ENCODE results near the gene CNOT4. TPM values are rescaled to one million over a fixed set of nuclear protein-coding genes. Genes with fewer than 3 reads are reported as not detected.
"Not testable (repeated sequence)": the region's sequence is repeated elsewhere in the genome, so short reads cannot be mapped to it uniquely, and the experiment has no call there.

CNOT4 gene
- total and polyA plus RNA-seq, 4 donors: 18.3 to 36.6 (median 28.4) TPM

DNA sequence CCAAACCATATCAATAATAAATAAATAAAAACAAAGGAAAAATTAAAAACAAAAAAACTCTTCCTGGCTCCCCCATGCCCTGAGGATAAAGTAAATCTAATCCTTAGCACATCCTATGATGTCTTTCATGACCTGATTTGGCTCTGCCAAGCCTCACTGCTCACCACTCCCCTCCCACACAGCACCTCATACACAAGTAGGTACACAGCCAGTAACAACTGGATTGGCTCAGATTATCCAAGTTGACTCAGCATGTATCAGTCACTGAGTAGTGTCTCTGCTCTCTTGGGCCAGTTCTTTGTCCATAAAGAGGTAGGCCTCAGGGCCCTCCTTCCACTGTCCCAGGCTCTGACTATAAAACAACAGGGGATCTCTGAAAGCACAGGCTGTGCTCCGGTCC, 176.7 kb downstream of the CNOT4 start:
- H3K4me1 ChIP-seq (ENCODE audit: control insufficient read depth, insufficient read depth, low read length): peaks cover 8% of the 10 kb centered on the region
- no peaks in the 10 kb centered on the region for H3K9me3 ChIP-seq (ENCODE audit: control insufficient read depth, insufficient read depth, low read length)
- no peaks in the 10 kb centered on the region for H3K36me3 ChIP-seq (ENCODE audit: control insufficient read depth, insufficient read depth, low read length)
- H3K27me3 ChIP-seq (ENCODE audit: control insufficient read depth, insufficient read depth, low read length): no peaks in the 10 kb centered on the region
- WGBS (ENCODE audit: insufficient coverage): 50% methylated on average over 1 of the region's 1 CpG
- no peak for DNase-seq (ENCODE audit: low read depth in 4 of 6, low spot score in 6 of 6)
- H3K27ac ChIP-seq (ENCODE audit: low read depth, low read length): no peak overlapping the region
- H3K4me3 ChIP-seq (ENCODE audit: low read depth, low read length): no peak overlapping the region

DNA sequence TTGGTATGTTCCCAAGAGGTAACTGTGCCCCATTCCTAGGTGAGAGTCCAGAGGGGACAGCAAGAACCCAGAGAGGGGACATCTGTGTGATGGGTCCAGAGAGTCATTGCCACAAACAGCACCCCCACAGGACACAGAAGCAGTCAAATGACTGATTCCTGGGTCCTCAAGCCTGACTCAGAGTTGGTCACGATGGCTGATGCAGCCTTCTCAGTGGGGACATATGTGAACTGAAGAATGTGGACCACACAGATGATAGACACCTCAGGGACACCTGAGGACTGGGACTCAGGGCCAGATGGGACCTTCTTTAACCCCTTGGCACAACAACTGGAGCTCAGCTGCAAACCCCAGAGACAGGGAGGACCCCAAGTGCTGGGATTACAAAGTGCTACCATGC, 179.8 kb downstream of the CNOT4 start:
- peaks cover 5% of the 10 kb centered on the region for H3K4me1 ChIP-seq (ENCODE audit: control insufficient read depth, insufficient read depth, low read length)
- no peak overlapping the region for H3K27ac ChIP-seq (ENCODE audit: low read depth, low read length)
- no peaks in the 10 kb centered on the region for H3K36me3 ChIP-seq (ENCODE audit: control insufficient read depth, insufficient read depth, low read length)
- H3K9me3 ChIP-seq (ENCODE audit: control insufficient read depth, insufficient read depth, low read length): no peaks in the 10 kb centered on the region
- H3K4me3 ChIP-seq (ENCODE audit: low read depth, low read length): no peak overlapping the region
- H3K27me3 ChIP-seq (ENCODE audit: control insufficient read depth, insufficient read depth, low read length): no peaks in the 10 kb centered on the region
- DNase-seq (ENCODE audit: low read depth in 4 of 6, low spot score in 6 of 6): no peak
- WGBS (ENCODE audit: insufficient coverage): 90% methylated on average over 1 of the region's 1 CpG

DNA sequence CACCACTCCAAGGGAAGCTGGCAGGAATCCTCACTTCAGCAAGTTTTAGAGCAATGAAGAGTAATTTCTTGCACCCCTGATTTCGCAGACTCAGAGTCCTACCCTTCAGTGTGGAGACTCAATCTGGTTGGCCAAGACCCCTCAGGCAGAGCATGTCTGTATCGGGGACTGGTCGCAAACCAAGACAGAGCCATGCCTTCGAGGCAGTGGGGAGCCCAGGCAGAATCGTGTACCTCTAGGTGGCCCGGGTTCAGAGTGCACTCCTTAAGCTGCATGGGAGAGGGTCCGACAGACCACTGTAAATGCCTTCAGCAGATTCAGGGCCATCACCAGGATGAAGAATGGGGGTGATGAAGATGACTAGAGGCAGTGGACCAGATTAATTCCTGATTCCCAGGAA, 181.4 kb downstream of the CNOT4 start:
- H3K27me3 ChIP-seq (ENCODE audit: control insufficient read depth, insufficient read depth, low read length): no peaks in the 10 kb centered on the region
- H3K4me3 ChIP-seq (ENCODE audit: low read depth, low read length): no peak overlapping the region
- H3K27ac ChIP-seq (ENCODE audit: low read depth, low read length): no peak overlapping the region
- DNase-seq (ENCODE audit: low read depth in 4 of 6, low spot score in 6 of 6): no peak
- no peaks in the 10 kb centered on the region for H3K36me3 ChIP-seq (ENCODE audit: control insufficient read depth, insufficient read depth, low read length)
- no peaks in the 10 kb centered on the region for H3K9me3 ChIP-seq (ENCODE audit: control insufficient read depth, insufficient read depth, low read length)
- 93% methylated on average over 7 of the region's 7 CpGs for WGBS (ENCODE audit: insufficient coverage)
- no peaks in the 10 kb centered on the region for H3K4me1 ChIP-seq (ENCODE audit: control insufficient read depth, insufficient read depth, low read length)

DNA sequence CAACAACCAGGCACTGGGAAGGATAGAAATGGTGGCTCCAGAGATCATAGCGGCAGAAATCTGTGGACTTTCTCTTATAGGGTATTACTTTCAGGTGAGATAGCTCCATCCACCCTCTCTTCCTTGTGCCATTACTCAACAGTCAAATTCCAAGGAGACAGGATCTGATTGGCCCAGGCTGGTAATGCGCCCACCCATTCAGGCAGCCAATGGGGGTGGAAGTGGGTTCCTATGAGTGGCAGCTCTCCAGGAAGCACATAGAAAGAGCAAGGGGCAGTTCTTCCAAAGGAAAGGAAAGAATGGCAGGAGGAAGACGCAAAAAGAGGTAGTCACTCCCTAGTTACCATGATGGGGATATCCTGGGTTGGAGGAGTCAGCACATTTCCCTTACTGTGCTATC, 181.8 kb downstream of the CNOT4 start:
- H3K27ac ChIP-seq (ENCODE audit: low read depth, low read length): no peak overlapping the region
- no CpG with 5 or more reads among the region's 3 CpGs for WGBS (ENCODE audit: insufficient coverage)
- no peaks in the 10 kb centered on the region for H3K36me3 ChIP-seq (ENCODE audit: control insufficient read depth, insufficient read depth, low read length)
- no peak overlapping the region for H3K4me3 ChIP-seq (ENCODE audit: low read depth, low read length)
- H3K9me3 ChIP-seq (ENCODE audit: control insufficient read depth, insufficient read depth, low read length): no peaks in the 10 kb centered on the region
- H3K4me1 ChIP-seq (ENCODE audit: control insufficient read depth, insufficient read depth, low read length): no peaks in the 10 kb centered on the region
- DNase-seq (ENCODE audit: low read depth in 4 of 6, low spot score in 6 of 6): no peak
- no peaks in the 10 kb centered on the region for H3K27me3 ChIP-seq (ENCODE audit: control insufficient read depth, insufficient read depth, low read length)

DNA sequence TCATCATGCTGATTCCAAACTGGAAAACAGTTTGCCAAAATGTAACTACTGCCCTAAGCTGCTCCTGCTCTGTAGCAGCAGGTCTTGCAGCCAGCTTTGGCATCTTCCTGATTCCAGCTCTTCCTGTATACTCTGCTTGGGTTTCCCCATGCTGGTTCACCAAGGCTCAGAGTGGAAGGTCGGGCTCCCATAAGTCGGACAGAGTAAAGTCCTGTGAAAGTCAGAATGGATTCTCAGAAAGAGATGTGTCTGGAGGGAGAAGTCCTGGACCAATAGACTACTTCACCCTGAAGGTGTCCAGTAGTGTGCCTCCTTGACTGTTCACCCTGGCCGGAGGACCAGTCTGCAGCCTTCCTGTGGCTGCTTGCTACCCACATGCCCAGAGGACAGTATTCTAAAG, 182.4 kb downstream of the CNOT4 start:
- Histone ChIP-seq H3K9me3 (ENCODE audit: control insufficient read depth, insufficient read depth, low read length) (no peaks in the 10 kb centered on the region), H3K27ac (ENCODE audit: low read depth, low read length) (no peak overlapping the region), H3K27me3 (ENCODE audit: control insufficient read depth, insufficient read depth, low read length) (no peaks in the 10 kb centered on the region), H3K4me1 (ENCODE audit: control insufficient read depth, insufficient read depth, low read length) (no peaks in the 10 kb centered on the region), H3K4me3 (ENCODE audit: low read depth, low read length) (no peak overlapping the region), H3K36me3 (ENCODE audit: control insufficient read depth, insufficient read depth, low read length) (no peaks in the 10 kb centered on the region)
- WGBS (ENCODE audit: insufficient coverage): 90% methylated on average over 3 of the region's 3 CpGs
- no peak for DNase-seq (ENCODE audit: low read depth in 4 of 6, low spot score in 6 of 6)

DNA sequence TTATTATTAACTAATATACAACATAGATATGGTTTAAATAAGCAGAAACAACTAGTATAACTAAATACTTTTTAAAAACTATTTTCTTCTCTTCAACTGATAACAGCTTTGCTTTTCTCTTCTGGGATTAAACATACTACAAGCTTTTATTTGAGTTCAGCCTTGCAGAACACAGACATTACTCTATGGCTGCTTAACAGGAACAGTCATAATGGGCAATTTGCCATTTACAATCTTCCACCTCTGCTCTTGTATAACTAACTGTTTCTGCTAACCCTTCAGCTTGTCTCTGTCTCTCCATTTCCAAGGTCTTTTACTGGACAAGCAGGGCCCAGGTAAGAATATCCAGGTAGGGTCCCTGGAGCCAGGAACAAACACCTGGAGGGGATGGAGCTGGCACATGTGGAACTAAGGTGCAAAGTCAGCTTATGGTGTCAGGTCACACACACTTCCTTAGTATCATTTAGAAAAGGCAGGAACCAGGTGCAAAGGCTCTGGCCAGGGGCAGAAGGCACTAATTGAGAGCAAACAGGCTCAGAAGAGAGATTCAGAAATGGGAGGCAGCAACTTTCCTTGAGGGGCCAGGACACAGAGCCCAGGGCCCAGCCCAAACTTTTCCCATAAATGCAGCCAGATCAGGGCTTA, 183.1 kb downstream of the CNOT4 start:
- Histone ChIP-seq H3K4me1 (ENCODE audit: control insufficient read depth, insufficient read depth, low read length) (peaks cover 3% of the 10 kb centered on the region), H3K4me3 (ENCODE audit: low read depth, low read length) (no peak overlapping the region), H3K9me3 (ENCODE audit: control insufficient read depth, insufficient read depth, low read length) (no peaks in the 10 kb centered on the region), H3K27me3 (ENCODE audit: control insufficient read depth, insufficient read depth, low read length) (no peaks in the 10 kb centered on the region), H3K27ac (ENCODE audit: low read depth, low read length) (no peak overlapping the region), H3K36me3 (ENCODE audit: control insufficient read depth, insufficient read depth, low read length) (no peaks in the 10 kb centered on the region)
- peak in 2 of 6 donors; percentile 29 to 68 for DNase-seq (ENCODE audit: low read depth in 4 of 6, low spot score in 6 of 6)

DNA sequence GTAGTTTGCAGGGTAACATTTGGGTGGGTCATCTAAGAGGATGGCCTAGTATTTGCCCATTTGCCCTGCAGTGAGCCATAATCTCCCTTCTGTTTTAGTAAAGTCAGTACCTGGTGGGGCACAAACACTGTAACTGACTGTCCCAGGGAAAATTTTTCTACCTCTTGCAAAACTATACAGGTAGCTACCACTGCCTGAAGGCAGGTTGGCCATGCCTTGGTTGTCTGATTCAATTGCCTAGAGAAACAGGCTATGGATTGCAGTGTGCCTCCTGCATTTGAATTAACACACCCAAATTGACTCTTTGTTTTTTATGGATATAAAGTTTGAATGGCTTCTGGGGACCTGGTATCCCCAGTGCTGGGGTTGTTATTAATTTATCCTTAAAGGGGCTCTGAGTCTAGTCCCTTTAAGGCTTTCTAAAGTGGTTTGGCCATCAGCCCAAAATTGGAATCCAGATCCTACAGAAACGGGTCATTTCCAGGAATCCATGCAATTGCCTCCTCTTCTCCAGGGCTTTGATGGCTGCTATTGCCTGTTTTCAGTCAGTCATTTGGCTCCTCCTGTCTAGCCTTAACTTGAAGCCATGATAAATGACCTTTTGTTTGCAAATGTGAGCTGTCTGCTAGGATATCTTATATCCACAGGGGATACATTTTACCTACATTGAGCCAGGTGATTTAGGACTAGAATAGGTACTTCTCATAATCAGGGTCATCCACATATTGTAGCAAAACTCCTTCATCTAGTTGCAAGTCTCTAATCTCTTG, 187.1 kb downstream of the CNOT4 start:
- no peak overlapping the region for H3K4me3 ChIP-seq (ENCODE audit: low read depth, low read length)
- no peaks in the 10 kb centered on the region for H3K36me3 ChIP-seq (ENCODE audit: control insufficient read depth, insufficient read depth, low read length)
- 43% methylated on average over 1 of the region's 1 CpG for WGBS (ENCODE audit: insufficient coverage)
- peaks cover 16% of the 10 kb centered on the region for H3K4me1 ChIP-seq (ENCODE audit: control insufficient read depth, insufficient read depth, low read length)
- peak in 1 of 6 donors; percentile 43 for DNase-seq (ENCODE audit: low read depth in 4 of 6, low spot score in 6 of 6)
- H3K27me3 ChIP-seq (ENCODE audit: control insufficient read depth, insufficient read depth, low read length): no peaks in the 10 kb centered on the region
- no peaks in the 10 kb centered on the region for H3K9me3 ChIP-seq (ENCODE audit: control insufficient read depth, insufficient read depth, low read length)
- no peak overlapping the region for H3K27ac ChIP-seq (ENCODE audit: low read depth, low read length)

DNA sequence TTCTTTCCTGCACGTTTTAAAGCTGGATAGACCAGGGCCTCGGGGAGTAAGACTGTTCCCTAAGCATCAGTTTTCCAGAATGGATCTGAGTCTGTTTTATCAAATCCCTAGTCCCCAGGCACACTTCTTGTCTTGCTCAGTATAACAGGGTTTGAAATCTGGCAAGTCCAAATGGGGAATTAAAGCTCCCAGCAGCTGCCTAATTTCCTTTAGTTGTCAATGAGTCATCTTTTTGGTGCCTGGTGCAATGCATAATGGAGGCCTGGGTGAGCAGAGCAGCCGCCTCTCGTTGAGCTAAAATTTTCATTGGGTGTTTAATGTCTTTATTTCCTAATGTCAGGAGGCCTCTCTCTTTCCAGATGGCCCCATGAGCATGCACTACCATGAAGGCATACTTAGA, 188.3 kb downstream of the CNOT4 start:
- Histone ChIP-seq H3K27ac (ENCODE audit: low read depth, low read length) (no peak overlapping the region), H3K4me3 (ENCODE audit: low read depth, low read length) (no peak overlapping the region), H3K36me3 (ENCODE audit: control insufficient read depth, insufficient read depth, low read length) (no peaks in the 10 kb centered on the region), H3K9me3 (ENCODE audit: control insufficient read depth, insufficient read depth, low read length) (no peaks in the 10 kb centered on the region), H3K27me3 (ENCODE audit: control insufficient read depth, insufficient read depth, low read length) (no peaks in the 10 kb centered on the region), H3K4me1 (ENCODE audit: control insufficient read depth, insufficient read depth, low read length) (peaks cover 16% of the 10 kb centered on the region)
- WGBS (ENCODE audit: insufficient coverage): 80% methylated on average over 1 of the region's 4 CpGs
- DNase-seq (ENCODE audit: low read depth in 4 of 6, low spot score in 6 of 6): peak in 3 of 6 donors; percentile 13 to 88 (median 33)

DNA sequence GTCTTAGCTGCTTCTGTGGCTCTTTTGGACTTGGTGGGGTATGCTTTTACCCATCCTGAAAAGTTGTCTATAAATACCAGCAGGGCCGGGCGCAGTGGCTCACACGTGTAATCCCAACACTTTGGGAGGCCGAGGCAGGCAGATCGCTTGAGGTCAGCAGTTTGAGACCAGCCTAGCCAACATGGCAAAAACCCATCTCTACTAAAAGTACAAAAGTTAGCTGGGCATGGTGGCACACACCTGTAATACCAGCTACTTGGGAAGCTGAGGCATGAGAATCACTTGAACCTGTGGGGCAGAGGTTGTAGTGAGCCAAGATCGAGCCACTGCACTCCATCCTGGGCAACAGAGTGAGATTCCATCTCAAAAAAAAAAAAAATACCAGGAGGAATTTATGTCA, 188.9 kb downstream of the CNOT4 start:
- peaks cover 16% of the 10 kb centered on the region for H3K4me1 ChIP-seq (ENCODE audit: control insufficient read depth, insufficient read depth, low read length)
- DNase-seq (ENCODE audit: low read depth in 4 of 6, low spot score in 6 of 6); H3K27me3 ChIP-seq (ENCODE audit: control insufficient read depth, insufficient read depth, low read length); H3K9me3 ChIP-seq (ENCODE audit: control insufficient read depth, insufficient read depth, low read length); H3K27ac ChIP-seq (ENCODE audit: low read depth, low read length); H3K4me3 ChIP-seq (ENCODE audit: low read depth, low read length); H3K36me3 ChIP-seq (ENCODE audit: control insufficient read depth, insufficient read depth, low read length): not testable (repeated sequence)
- WGBS (ENCODE audit: insufficient coverage): 100% methylated on average over 1 of the region's 6 CpGs

DNA sequence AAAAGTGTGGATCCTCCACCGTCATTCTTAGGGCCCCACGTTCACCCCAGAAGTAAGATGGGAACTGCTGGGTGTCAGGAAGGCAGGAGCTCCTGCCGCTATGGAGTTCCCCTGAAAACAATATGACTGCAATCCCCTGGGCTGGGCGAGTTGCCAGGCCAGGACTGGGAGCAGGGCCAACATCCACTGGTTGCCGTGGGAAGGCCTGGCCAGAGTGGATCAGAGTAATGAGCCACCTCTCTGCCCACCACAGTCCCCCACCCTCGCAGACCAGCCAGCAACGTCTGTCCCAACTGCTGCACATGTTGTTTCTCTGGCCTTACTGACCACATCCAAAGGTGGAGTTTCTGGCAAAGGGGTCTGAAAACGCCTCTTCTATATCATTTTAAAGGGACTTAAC, 189.6 kb downstream of the CNOT4 start:
- Histone ChIP-seq H3K9me3 (ENCODE audit: control insufficient read depth, insufficient read depth, low read length) (no peaks in the 10 kb centered on the region), H3K4me1 (ENCODE audit: control insufficient read depth, insufficient read depth, low read length) (peaks cover 16% of the 10 kb centered on the region), H3K36me3 (ENCODE audit: control insufficient read depth, insufficient read depth, low read length) (no peaks in the 10 kb centered on the region), H3K27ac (ENCODE audit: low read depth, low read length) (no peak overlapping the region), H3K27me3 (ENCODE audit: control insufficient read depth, insufficient read depth, low read length) (no peaks in the 10 kb centered on the region), H3K4me3 (ENCODE audit: low read depth, low read length) (no peak overlapping the region)
- DNase-seq (ENCODE audit: low read depth in 4 of 6, low spot score in 6 of 6): peak in 4 of 6 donors; percentile 52 to 89 (median 76)
- 22% methylated on average over 7 of the region's 8 CpGs for WGBS (ENCODE audit: insufficient coverage)

All from spinal cord (tissue), 10 donors.